Measurements from ENCODE around the gene FBXL15. TPM values are rescaled to one million over a fixed set of nuclear protein-coding genes. Genes with fewer than 3 reads are reported as not detected.
A peak's percentile ranks its signal among the peaks of the same experiment; 100 is the strongest.

The FBXL15 gene
- total RNA-seq, 1 donor, result 4.7 TPM

DNA sequence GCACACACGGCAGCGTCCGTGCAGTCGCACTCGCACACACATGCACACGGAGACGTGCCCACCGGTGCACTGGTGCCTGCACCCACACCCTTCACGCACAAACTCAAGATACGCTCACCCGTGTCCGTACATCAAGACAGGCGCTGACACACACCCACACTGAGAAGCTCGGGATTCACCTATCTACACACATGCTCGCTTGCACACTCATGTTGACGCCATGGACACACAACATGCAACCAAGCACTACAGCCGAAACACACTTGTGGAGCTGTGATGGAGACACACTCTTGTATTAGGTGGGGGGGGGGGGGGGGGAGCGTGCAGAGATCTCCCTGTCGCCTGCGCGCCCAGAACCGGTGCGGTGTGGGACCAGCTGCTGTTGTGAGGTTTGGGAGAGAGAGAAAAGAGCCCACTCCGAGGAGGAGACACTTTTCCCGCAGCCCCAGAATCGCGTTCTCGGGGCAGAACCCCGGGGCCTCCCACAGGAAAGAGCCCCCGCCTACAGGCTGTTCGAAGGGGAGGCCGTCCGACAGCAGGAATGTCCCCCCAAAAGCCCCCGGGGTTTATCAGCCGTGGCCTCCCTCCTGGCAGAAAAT, 25.7 kb upstream of the FBXL15 start:
- H3K9me3 ChIP-seq (ENCODE audit: low read depth, low read length), result no peaks in the 10 kb centered on the region
- H3K4me3 ChIP-seq (ENCODE audit: low read length), result peak overlapping the region; percentile 88
- H3K4me1 ChIP-seq (ENCODE audit: insufficient read depth, low read length), result peaks cover 46% of the 10 kb centered on the region
- no peaks in the 10 kb centered on the region for H3K27me3 ChIP-seq (ENCODE audit: insufficient read depth, low read length)

DNA sequence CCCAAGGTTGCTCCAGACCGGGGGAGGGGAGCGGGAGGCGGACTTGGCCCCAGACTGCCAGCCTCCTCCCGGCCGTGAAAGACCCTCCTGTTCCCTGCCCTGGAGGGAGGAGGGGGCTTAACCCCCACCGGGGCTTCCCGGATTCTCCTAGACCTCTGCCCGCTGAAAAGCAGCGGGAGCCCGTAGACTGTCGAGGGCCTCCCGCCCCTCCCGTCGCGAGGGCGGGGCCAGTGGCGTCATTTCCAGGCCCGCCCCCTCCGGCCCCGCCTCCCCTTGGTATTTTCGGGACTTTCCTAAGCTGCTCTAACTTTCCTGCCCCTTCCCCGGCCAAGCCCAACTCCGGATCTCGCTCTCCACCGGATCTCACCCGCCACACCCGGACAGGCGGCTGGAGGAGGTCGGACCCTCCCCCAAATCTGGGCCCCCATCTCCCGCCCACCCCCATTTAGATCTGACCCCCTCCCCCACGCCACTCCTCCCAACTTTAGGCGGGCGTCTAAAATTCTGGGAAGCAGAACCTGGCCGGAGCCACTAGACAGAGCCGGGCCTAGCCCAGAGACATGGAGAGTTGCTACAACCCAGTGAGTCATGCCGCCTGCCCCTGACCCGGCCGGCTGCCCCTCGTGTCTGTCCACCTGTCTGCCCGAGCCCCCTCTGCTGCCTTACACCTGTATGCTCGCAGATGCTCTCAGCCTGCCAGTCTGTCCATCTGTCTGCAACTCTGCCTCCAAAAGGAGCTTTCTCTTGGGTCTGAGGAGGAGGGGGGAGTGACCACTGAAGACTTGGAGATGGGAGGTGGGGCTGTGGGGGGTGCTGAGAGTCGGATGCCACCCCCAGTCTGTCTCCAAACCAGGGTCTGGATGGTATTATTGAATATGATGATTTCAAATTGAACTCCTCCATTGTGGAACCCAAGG, 25.0 kb upstream of the FBXL15 start, which contains the start of gene NFKB2:
Gene NFKB2 (plus strand): TSS at position 306 of the 917 bp plus-strand sequence. CDS start 255 bp downstream, at position 561.
- no peaks in the 10 kb centered on the region for H3K27me3 ChIP-seq (ENCODE audit: insufficient read depth, low read length)
- peaks cover 49% of the 10 kb centered on the region for H3K4me1 ChIP-seq (ENCODE audit: insufficient read depth, low read length)
- H3K9me3 ChIP-seq (ENCODE audit: low read depth, low read length), result no peaks in the 10 kb centered on the region
- peak within 1 kb of the TSS; percentile 88 for H3K4me3 ChIP-seq (ENCODE audit: low read length)

DNA sequence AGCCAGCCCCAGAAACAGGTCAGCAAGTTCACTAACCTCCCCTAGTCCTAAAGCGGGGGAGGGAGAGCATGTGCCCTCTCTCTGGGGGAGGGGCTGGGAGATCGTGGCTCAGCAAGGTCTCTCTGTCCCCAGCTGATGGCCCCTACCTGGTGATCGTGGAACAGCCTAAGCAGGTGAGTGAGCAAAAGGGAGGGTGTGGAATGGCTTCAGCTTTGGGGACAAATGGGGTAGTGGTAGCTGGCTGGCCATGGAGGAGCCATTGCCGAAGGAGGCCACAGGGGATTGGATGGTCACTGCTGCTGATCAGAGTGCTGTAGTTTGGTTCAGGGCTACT, 24.4 kb upstream of the FBXL15 start:
- Histone ChIP-seq H3K4me1 (ENCODE audit: insufficient read depth, low read length) (peaks cover 49% of the 10 kb centered on the region), H3K9me3 (ENCODE audit: low read depth, low read length) (no peaks in the 10 kb centered on the region), H3K4me3 (ENCODE audit: low read length) (peak overlapping the region; percentile 88), H3K27me3 (ENCODE audit: insufficient read depth, low read length) (no peaks in the 10 kb centered on the region)

DNA sequence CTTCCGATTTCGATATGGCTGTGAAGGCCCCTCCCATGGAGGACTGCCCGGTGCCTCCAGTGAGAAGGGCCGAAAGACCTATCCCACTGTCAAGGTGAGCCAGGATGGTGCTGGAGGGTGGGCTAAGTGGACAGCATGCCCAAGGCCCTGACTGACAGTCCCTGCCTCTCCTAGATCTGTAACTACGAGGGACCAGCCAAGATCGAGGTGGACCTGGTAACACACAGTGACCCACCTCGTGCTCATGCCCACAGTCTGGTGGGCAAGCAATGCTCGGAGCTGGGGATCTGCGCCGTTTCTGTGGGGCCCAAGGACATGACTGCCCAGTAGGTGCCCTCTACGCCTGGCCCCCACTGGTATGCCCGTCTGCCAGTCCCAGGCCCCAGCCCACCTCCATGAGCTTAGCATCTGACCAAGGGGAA, 23.9 kb upstream of the FBXL15 start:
- Histone ChIP-seq H3K4me1 (ENCODE audit: insufficient read depth, low read length) (peaks cover 49% of the 10 kb centered on the region), H3K9me3 (ENCODE audit: low read depth, low read length) (no peaks in the 10 kb centered on the region), H3K4me3 (ENCODE audit: low read length) (no peak overlapping the region), H3K27me3 (ENCODE audit: insufficient read depth, low read length) (no peaks in the 10 kb centered on the region)

DNA sequence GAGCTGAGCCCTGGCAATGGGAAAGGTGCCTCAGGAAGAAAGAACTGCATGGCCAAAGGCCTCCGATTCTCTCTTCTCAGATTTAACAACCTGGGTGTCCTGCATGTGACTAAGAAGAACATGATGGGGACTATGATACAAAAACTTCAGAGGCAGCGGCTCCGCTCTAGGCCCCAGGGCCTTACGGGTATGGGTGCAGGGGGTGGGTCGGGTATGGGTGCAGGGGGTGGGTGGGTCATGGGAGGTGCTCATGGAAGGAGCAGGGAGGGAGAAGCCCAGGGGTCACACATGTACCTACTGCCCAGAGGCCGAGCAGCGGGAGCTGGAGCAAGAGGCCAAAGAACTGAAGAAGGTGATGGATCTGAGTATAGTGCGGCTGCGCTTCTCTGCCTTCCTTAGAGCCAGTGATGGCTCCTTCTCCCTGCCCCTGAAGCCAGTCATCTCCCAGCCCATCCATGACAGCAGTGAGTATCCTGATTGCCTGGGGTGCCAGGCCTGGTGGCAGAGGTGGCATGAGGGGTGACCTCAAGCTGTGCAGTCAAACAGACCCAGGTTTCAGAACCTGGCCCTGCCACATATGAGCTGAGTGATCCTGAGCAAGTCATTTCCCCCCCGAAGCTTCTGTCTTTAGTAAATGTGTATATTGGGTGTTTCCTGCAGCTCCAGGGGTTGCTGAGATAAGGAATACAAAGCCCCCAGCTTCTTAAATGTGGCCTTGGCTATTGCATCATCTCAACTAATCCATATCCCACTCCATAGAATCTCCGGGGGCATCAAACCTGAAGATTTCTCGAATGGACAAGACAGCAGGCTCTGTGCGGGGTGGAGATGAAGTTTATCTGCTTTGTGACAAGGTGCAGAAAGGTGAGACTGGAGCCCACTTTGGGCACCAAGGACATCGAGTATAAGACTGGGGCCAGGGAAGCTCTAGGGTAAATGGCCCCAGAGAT, 23.1 kb upstream of the FBXL15 start:
- Histone ChIP-seq H3K9me3 (ENCODE audit: low read depth, low read length) (no peaks in the 10 kb centered on the region), H3K27me3 (ENCODE audit: insufficient read depth, low read length) (no peaks in the 10 kb centered on the region), H3K4me1 (ENCODE audit: insufficient read depth, low read length) (peaks cover 49% of the 10 kb centered on the region), H3K4me3 (ENCODE audit: low read length) (no peak overlapping the region)

DNA sequence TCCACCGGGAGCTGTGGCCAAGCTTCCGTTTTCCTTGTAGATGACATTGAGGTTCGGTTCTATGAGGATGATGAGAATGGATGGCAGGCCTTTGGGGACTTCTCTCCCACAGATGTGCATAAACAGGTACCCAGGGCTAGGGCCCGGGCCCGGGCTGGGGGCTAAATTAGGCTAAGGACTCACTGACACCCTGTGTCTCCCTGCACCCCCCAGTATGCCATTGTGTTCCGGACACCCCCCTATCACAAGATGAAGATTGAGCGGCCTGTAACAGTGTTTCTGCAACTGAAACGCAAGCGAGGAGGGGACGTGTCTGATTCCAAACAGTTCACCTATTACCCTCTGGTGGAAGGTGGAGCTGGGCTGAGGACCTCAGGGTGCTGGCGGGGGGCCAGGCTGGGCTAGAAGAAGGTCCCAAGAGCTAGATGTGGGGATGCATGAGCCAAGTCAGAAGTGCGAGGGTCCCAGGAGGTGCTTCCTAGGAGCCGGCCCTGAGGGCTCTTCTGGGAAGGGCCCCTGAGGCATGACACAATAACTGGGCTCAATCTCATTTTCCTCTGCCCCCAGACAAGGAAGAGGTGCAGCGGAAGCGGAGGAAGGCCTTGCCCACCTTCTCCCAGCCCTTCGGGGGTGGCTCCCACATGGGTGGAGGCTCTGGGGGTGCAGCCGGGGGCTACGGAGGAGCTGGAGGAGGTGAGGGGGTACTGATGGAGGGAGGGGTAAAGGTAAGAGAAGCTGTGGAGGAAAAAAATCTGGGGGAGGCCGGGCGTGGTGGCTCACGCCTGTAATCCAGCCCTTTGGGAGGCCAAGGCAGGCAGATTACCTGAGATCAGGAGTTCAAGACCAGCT, 22.2 kb upstream of the FBXL15 start:
- Histone ChIP-seq H3K4me1 (ENCODE audit: insufficient read depth, low read length) (peaks cover 43% of the 10 kb centered on the region), H3K9me3 (ENCODE audit: low read depth, low read length) (no peaks in the 10 kb centered on the region), H3K4me3 (ENCODE audit: low read length) (no peak overlapping the region), H3K27me3 (ENCODE audit: insufficient read depth, low read length) (no peaks in the 10 kb centered on the region)

DNA sequence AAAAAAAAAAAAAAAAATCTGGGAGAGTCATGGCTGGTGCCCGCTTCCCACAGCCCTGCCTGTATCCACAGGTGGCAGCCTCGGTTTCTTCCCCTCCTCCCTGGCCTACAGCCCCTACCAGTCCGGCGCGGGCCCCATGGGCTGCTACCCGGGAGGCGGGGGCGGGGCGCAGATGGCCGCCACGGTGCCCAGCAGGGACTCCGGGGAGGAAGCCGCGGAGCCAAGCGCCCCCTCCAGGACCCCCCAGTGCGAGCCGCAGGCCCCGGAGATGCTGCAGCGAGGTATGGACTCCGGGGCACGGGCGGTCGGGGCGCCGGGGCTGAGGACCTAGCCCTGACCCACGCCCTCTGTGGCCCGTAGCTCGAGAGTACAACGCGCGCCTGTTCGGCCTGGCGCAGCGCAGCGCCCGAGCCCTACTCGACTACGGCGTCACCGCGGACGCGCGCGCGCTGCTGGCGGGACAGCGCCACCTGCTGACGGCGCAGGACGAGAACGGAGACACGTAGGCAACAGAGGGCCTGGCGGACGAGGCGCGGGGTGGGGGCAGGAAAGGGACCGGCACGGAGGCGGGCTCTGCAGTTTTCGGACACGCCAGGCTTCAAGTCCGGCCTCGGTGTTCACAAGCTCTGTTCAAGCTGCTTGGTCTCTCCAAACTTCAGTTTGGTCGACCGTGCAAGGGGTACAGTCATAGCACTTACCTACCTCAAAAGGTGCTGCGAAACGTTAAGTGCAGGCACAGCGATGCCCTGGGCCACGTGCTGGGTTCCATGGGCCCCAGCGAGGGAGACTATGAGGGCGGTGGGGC, 21.2 kb upstream of the FBXL15 start:
- H3K9me3 ChIP-seq (ENCODE audit: low read depth, low read length), result no peaks in the 10 kb centered on the region
- peaks cover 39% of the 10 kb centered on the region for H3K4me1 ChIP-seq (ENCODE audit: insufficient read depth, low read length)
- no peaks in the 10 kb centered on the region for H3K27me3 ChIP-seq (ENCODE audit: insufficient read depth, low read length)
- H3K4me3 ChIP-seq (ENCODE audit: low read length), result peak overlapping the region; percentile 34

DNA sequence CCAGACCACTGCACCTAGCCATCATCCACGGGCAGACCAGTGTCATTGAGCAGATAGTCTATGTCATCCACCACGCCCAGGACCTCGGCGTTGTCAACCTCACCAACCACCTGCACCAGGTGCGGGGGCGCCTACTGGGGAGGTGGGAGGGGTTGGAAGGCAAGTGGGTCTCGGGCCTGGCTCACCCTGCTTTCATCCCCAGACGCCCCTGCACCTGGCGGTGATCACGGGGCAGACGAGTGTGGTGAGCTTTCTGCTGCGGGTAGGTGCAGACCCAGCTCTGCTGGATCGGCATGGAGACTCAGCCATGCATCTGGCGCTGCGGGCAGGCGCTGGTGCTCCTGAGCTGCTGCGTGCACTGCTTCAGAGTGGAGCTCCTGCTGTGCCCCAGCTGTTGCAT, 20.6 kb upstream of the FBXL15 start:
- Histone ChIP-seq H3K9me3 (ENCODE audit: low read depth, low read length) (no peaks in the 10 kb centered on the region), H3K4me1 (ENCODE audit: insufficient read depth, low read length) (peaks cover 39% of the 10 kb centered on the region), H3K27me3 (ENCODE audit: insufficient read depth, low read length) (no peaks in the 10 kb centered on the region), H3K4me3 (ENCODE audit: low read length) (no peak overlapping the region)

DNA sequence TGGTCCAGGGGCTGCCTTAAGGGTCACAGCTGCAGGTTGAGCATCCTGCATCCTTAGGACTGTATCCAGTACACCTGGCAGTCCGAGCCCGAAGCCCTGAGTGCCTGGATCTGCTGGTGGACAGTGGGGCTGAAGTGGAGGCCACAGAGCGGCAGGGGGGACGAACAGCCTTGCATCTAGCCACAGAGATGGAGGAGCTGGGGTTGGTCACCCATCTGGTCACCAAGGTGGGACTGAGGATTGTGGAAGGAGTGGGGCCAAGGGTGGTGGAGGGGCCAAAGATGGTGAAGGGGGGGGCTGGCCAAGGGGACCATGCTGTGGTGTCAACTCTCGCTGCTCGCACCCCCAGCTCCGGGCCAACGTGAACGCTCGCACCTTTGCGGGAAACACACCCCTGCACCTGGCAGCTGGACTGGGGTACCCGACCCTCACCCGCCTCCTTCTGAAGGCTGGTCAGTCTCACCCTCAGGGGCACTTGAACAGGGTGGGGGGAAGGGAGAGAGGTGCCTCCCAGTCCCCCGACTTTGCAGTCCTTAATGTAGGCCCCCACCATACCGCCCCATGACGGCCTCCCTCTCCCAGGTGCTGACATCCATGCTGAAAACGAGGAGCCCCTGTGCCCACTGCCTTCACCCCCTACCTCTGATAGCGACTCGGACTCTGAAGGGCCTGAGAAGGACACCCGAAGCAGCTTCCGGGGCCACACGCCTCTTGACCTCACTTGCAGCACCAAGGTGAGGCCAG, 19.9 kb upstream of the FBXL15 start:
- Histone ChIP-seq H3K4me3 (ENCODE audit: low read length) (no peak overlapping the region), H3K27me3 (ENCODE audit: insufficient read depth, low read length) (no peaks in the 10 kb centered on the region), H3K9me3 (ENCODE audit: low read depth, low read length) (no peaks in the 10 kb centered on the region), H3K4me1 (ENCODE audit: insufficient read depth, low read length) (peaks cover 39% of the 10 kb centered on the region)

DNA sequence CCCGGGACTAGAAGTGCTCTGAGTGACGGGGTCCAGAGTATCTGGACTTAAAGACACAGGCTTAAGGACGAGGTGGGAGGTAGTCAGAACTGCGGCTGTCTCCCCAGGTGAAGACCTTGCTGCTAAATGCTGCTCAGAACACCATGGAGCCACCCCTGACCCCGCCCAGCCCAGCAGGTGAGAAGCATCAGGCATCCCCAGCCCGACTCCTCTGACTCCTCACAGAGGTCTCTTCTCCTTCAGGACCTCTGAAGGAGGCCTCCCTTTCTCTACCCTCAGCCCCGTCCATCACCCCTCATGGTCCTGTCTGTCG, 19.3 kb upstream of the FBXL15 start:
- no peaks in the 10 kb centered on the region for H3K27me3 ChIP-seq (ENCODE audit: insufficient read depth, low read length)
- no peak overlapping the region for H3K4me3 ChIP-seq (ENCODE audit: low read length)
- peaks cover 33% of the 10 kb centered on the region for H3K4me1 ChIP-seq (ENCODE audit: insufficient read depth, low read length)
- H3K9me3 ChIP-seq (ENCODE audit: low read depth, low read length), result no peaks in the 10 kb centered on the region

DNA sequence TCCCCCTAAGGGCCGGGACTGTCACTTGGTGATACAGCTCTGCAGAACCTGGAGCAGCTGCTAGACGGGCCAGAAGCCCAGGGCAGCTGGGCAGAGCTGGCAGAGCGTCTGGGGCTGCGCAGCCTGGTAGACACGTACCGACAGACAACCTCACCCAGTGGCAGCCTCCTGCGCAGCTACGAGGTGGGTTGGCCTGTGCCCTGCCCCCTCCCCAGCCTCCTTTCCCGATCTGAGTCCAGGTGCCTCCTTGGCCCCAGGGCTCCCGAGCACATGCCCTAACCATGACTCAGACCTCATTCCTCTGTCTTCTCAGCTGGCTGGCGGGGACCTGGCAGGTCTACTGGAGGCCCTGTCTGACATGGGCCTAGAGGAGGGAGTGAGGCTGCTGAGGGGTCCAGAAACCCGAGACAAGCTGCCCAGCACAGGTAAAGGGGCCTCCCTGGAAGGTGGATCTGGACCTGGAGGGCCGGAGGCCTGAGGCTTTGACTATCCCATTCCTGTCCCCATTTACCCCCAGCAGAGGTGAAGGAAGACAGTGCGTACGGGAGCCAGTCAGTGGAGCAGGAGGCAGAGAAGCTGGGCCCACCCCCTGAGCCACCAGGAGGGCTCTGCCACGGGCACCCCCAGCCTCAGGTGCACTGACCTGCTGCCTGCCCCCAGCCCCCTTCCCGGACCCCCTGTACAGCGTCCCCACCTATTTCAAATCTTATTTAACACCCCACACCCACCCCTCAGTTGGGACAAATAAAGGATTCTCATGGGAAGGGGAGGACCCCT, 18.7 kb upstream of the FBXL15 start:
- no peak overlapping the region for H3K4me3 ChIP-seq (ENCODE audit: low read length)
- no peaks in the 10 kb centered on the region for H3K27me3 ChIP-seq (ENCODE audit: insufficient read depth, low read length)
- H3K9me3 ChIP-seq (ENCODE audit: low read depth, low read length), result no peaks in the 10 kb centered on the region
- H3K4me1 ChIP-seq (ENCODE audit: insufficient read depth, low read length), result peaks cover 27% of the 10 kb centered on the region

DNA sequence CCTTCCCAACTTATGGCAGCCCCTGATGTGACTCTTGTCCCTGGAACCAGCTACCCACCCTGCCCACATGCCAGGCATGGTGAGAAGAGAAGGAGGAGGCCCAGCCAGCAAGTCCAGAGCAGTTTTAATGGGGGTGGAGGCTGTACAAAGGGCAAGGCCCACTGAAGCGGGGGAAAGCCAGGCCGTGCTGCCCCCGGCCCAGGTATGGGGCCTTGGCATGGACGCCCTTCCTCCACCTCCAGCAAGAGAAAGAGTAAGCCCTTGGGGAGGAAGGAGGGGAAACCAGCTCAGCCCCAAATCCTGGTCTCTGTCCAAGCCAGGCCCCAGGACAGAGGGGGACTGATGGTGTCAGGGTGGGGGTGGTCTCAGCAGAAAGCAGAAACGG, 18.1 kb upstream of the FBXL15 start:
- H3K9me3 ChIP-seq (ENCODE audit: low read depth, low read length), result no peaks in the 10 kb centered on the region
- H3K27me3 ChIP-seq (ENCODE audit: insufficient read depth, low read length), result peaks cover 1% of the 10 kb centered on the region
- H3K4me3 ChIP-seq (ENCODE audit: low read length), result no peak overlapping the region
- peaks cover 24% of the 10 kb centered on the region for H3K4me1 ChIP-seq (ENCODE audit: insufficient read depth, low read length)

DNA sequence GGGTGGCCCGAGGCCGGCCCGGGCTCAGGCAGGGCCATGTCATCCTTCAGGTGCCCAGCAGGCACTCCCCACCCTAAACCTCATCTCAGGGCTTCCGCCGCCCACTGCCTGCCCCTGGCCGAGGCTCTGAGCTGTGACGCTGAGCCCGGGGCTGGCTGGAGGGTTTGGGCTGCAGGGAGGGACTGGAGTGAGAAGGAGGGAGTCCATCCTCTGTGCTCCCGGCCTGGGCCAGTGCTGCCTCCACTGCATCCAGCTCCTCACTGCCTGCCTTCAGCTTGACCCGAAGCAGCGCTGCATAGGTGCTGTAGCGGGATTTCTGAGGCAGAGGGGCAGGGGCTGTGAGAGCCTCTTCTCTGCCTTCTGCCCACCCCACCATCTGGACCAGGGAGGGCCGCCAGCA, 17.5 kb upstream of the FBXL15 start:
- no peak overlapping the region for H3K4me3 ChIP-seq (ENCODE audit: low read length)
- peaks cover 7% of the 10 kb centered on the region for H3K27me3 ChIP-seq (ENCODE audit: insufficient read depth, low read length)
- H3K4me1 ChIP-seq (ENCODE audit: insufficient read depth, low read length), result peaks cover 21% of the 10 kb centered on the region
- no peaks in the 10 kb centered on the region for H3K9me3 ChIP-seq (ENCODE audit: low read depth, low read length)

Data from mononuclear cell (primary cell).